T47D (cell line): ENCODE measurements around the gene PGM3.
"Not testable (repeated sequence)": the region's sequence is repeated elsewhere in the genome, so short reads cannot be mapped to it uniquely, and the experiment has no call there.

Experiments
- DNase-seq, 2 experiments: peaks; one replicate each; pipeline versions ENCODE4 v3.0.0 to v3.0.0-alpha.2; 2011 to 2012; ENCODE audit warnings: low read depth in 1 of 2, low spot score in 1 of 2
- JUND ChIP-seq: IDR thresholded peaks from 2 replicates; pipeline ENCODE4 v1.6.1; 2012; ENCODE audit warnings: low read depth
- in situ Hi-C: cut with HindIII; loops from 2 replicates; pipeline ENCODE4 v1.10.0; 2016; ENCODE audit warnings: low sequenced_read_pairs, low pct_unique_long_range_greater_than_20kb

PGM3 gene

GRCh38 chr6:83198486-83199172, 5.6 kb upstream of the PGM3 start:
- in situ Hi-C loops: no loop called here
- no peak for DNase-seq
- no peak for TF ChIP-seq JUND

- TF ChIP-seq JUND: no peak
- DNase-seq: peak; percentile 38 to 56
- in situ Hi-C loops: no loop called here
Measured at GRCh38 chr6:83193747-83194566, 892 bp upstream of the PGM3 start.

GRCh38 chr6:83192456-83192855, 609 bp downstream of the PGM3 start:
- in situ Hi-C loops: no loop called here
- no peak for TF ChIP-seq JUND
- no peak for DNase-seq

- in situ Hi-C loops, DNase-seq: not testable (repeated sequence)
Measured at GRCh38 chr6:83191974-83192373, 1.1 kb downstream of the PGM3 start.

GRCh38 chr6:83190626-83191025, 2.4 kb downstream of the PGM3 start:
- in situ Hi-C loops: no loop called here
- no peak for DNase-seq
- no peak for TF ChIP-seq JUND

GRCh38 chr6:83188501-83188900, 4.6 kb downstream of the PGM3 start:
- in situ Hi-C loops: no loop called here
- TF ChIP-seq JUND: no peak
- DNase-seq: no peak

- TF ChIP-seq JUND: no peak
- in situ Hi-C loops: no loop called here
- no peak for DNase-seq
Measured at GRCh38 chr6:83185096-83185495, 8.0 kb downstream of the PGM3 start.

GRCh38 chr6:83183082-83183828, 9.8 kb downstream of the PGM3 start:
- in situ Hi-C loops: no loop called here
- TF ChIP-seq JUND: no peak

GRCh38 chr6:83182114-83182513, 11.0 kb downstream of the PGM3 start:
- no peak for TF ChIP-seq JUND
- in situ Hi-C loops: no loop called here
- DNase-seq: no peak

More at GRCh38 chr6:83183082-83183828, 9.8 kb downstream of the PGM3 start:
- no peak for DNase-seq

- in situ Hi-C loops: no loop called here
- TF ChIP-seq JUND: no peak
- DNase-seq: no peak
Measured at GRCh38 chr6:83180426-83180950, 12.6 kb downstream of the PGM3 start.

GRCh38 chr6:83176246-83176645, 16.8 kb downstream of the PGM3 start:
- in situ Hi-C loops: no loop called here
- TF ChIP-seq JUND: no peak
- no peak for DNase-seq

GRCh38 chr6:83169511-83169910, 23.6 kb downstream of the PGM3 start:
- in situ Hi-C loops: no loop called here
- DNase-seq: no peak
- no peak for TF ChIP-seq JUND
